HG03432 (cell line): ENCODE measurements around the gene TEX19.
"Not testable (repeated sequence)": the region's sequence is repeated elsewhere in the genome, so short reads cannot be mapped to it uniquely, and the experiment has no call there.

ENCODE experiments used
- ATAC-seq: cut with Tn5 transposase; IDR thresholded peaks from one replicate; pipeline ENCODE4 v1.9.1; 2021; ENCODE audit warnings: mild to moderate bottlenecking, moderate library complexity; ENCODE audit not compliant: unreplicated experiment

TEX19 gene

DNA sequence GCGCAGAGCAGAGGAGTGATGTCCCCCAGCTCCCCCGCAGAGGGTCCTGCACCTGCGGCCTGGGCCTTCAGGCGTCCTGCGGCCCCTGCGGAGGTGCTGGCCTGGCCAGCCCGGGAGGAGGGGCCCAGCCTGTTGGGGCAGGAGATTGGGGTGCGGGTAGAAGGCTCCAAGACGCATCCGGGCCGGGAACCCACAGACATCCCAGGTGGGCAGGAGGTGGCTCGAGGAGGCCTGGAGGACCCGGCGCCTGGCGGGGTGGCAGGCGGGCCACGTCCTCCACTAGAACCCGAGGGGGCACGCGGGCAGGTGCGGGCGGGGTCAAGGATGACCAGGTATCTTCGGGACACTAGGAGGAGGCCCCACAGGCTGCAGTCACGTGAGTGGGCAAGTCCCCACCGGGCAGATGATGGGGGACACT, 24.8 kb upstream of the TEX19 start:
- ATAC-seq = no peak

DNA sequence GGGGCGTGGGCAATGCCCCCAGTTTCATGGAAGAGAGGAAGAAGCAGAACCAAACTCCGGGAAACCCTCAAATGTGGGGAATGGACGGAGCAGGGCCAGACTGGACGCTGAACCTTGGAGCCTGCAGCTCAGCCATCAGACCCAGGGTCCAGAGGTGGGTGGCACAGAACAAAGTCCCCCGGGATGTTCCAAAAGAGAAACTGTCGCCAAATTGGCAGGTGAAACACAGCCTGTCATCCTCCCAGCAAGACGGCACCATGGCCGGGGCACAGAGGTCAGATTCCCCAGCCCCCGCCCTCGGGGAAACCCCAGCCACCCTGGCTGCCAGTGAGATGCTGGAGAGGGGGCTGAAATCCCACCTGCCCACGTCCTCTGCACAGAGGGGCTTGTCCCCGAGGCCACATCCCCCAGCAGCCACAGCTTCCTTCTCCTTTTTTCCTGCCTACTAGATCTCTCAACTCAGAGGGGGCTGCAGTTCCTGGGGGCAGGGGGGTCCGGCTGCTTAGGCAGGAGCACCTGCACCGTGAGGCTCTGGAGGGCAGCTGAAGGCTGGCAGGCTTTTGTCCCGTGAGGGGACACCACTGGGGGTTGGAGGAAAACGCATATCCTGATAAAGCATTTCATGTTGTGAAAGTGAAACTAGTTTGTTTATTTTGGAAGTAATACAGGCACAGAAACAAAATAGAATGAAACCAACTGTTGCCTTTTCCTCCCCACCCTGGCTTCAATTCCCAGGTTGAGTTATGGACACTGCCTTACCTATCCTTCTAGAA, 24.2 kb upstream of the TEX19 start:
- no peak for ATAC-seq

DNA sequence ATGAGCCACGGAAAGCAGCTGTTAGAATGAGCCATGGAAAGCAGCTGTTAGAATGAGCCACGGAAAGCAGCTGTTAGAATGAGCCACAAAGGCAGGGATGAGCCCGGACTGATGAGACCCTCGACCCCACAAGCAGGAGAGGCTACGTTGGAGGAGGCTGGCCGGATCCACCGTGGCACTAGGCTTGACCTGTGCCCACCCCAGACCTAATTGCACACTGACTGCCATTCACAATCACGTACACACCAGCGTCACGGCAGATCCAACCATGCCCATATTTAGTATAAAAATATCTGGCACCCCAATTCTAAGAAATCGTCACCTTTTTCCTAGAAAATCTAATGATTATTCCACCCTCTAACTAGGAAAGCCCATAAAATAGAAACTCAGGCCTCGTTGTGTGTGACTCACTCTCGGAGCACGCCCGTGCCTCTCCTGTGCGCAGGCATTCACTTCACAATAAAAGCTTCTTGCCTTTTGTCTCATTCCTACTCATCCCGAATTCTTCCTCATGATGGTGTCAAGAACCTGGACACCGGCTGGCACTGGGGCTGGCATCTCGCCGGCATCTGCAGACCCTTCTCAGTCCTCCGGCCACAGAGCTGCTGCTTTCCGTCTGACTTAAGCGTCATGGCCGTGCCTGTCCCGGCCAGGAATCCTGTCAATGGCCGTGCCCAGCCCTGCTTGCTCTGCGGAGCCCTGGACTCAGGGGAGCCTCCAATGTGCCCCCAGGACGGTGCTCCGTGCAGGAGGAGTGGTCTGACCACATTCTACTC, 20.0 kb upstream of the TEX19 start:
- ATAC-seq = no peak

DNA sequence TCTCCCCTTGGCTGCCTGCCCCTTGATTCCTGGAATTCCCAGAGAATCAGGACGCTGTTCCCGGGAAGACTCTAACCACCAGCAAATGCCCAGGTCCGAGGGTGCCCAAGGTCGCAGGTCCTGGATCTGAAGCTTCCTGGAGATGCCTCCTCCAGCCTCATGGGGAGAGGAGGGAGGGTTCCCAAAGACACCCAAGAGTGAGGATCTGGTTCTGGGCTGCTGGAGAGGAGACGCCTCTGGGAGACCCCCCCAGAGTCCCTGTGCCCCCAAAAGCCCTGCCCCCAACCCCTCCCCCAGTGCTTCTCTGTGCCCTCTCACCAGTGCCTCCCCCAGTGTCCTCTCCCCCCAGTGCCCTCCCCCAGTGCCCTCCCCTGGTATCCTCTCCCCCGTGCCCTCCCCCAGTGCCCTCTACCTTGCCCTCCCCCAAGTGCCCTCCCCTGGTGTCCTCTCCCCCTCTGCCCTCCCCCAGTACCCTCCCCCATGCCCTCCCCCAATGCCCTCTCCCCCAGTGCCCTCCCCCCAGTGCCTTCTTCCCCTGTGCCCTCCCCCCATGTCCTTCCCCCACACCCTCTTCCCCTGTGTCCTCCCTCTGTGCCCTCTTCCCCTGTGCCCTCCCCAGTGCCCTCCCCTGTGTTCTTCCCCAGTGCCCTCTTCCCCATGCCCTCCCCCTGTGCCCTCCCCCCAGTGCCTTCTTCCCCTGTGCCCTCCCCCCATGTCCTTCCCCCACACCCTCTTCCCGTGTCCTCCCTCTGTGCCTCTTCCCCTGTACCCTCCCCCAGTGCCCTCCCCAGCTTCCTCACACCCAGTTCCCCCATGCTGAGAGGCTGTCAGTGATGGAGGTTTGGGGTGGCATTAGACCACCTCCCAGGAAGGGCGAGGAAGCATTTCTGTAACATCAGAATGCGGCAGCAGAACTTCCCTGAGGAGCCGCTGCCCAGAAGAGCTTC, 19.1 kb upstream of the TEX19 start:
- no peak for ATAC-seq

DNA sequence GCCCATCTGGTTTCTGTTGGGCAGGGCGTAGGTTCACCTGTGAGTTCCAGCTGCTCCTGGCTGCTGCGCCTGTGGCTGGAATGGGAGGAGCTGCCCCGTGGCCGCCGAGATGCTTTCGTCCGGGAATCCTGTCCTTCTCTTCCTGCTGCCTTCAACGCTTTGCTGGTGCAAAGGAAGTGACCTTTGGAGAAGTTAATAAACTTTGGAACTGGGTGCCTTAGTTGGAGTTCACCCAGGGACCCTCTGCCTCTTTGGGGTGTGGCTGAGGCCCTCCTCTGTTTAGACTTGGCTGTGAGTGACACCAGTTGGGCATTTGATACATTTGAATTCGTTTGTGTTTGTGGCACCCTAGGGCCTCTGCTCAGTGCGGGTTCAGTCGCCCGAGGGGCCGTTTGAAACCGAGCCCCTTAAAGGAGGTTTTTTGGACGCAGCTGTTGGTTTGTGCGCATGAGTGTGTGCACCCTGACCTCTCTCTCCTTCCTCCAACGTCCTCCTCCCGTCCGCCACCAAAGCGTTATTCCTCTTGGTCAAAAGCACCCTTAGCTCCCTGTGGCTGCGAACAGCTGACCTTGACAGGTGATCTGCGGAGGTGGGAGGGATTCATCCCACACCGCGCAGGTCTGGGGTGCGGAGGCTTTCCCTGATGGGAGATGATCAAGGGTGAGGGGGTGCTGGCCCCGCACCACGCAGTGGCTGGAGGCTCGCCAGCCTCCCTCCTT, 16.5 kb upstream of the TEX19 start:
- ATAC-seq = no peak

DNA sequence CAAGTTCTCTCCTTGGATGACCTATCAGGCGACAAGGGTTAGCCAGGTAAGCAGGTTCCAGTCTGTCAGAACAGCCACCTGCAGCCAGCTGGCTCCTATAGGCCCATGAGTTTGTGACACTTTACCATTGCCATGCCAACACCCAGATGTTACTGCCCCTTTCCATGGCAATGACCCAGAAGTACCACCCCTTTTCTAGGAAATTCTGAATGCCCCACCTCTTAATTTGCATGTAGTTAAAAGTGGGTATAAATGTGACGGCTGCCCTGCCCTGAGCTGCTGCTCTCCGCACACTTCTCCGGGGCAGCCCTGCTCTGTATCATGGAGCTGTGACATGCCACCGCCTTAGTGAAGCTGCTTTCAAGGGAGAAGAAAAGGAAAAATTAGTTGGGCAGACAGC, 15.5 kb upstream of the TEX19 start:
- ATAC-seq = no peak

DNA sequence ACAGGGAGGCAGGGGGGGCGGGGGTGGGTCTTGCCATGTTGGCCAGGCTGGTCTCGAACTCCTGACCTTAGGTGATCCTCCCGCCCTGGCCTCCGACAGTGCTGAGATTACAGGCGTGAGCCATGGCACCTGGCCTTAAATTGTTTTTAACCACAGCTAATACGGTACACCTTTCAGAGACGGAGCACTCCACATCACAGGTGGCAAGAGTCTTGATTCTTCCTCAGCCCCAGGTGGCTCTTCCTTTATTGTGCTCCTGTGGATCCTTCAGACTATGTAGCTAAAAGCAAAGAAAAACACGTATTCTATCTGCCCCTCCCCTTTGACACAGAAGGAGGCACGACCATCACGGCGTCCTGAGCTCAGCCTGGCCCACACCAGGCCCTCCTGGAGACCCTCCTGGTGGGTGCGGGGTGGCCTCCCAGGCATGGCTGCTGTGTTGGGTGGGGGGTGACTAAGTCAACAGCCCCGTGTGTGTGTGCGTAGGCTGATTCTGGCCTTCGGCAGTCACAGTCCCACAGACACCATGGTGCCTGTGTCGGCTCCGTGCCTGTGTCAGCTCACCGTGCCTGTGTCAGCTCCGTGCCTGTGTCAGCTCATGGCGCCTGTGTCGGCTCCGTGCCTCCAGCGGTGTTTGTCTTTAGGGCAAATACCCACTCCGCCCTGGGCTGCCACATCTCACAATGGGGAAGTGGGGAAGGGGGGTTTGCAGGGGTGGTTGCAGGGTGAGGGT, 14.7 kb upstream of the TEX19 start:
- ATAC-seq = no peak

DNA sequence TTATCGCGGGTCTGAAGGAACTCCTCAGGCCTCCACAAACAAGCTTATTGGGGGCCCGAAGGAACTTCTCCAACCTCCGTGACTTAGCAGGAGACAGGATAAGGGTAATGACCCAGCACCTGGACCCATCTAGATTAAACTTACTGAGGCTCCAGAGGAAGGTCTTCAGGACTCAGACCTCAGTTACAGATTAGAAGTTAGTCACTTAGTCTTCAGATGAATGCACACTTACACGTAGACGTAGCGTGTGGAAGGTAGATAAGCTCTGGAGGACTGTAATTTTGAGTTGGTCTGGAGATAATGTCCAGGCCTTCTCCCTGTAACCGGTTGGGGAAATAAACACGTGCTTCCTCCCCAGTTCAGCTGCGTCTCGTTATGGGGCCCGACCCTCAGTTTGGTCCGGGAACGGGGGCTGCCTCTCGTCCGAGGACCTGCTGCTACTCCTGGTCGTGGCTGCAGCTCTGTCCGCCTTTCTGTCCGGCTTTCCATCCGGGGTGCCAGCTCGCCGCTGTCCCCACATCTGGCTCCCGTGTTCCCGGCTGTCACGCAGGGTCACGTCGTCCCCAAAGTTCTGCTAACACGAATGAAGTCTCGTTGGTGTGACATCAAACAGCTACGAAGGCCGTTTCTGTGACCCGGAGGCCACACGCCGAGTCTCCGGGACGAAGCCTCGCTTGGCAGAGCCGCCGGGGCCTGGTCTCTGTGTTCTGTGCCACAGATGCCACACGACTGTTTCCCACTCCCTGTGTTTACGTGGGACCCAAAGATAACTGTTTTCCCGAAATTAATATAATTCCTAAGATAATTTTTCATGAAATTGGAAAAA, 13.7 kb upstream of the TEX19 start:
- ATAC-seq = no peak

DNA sequence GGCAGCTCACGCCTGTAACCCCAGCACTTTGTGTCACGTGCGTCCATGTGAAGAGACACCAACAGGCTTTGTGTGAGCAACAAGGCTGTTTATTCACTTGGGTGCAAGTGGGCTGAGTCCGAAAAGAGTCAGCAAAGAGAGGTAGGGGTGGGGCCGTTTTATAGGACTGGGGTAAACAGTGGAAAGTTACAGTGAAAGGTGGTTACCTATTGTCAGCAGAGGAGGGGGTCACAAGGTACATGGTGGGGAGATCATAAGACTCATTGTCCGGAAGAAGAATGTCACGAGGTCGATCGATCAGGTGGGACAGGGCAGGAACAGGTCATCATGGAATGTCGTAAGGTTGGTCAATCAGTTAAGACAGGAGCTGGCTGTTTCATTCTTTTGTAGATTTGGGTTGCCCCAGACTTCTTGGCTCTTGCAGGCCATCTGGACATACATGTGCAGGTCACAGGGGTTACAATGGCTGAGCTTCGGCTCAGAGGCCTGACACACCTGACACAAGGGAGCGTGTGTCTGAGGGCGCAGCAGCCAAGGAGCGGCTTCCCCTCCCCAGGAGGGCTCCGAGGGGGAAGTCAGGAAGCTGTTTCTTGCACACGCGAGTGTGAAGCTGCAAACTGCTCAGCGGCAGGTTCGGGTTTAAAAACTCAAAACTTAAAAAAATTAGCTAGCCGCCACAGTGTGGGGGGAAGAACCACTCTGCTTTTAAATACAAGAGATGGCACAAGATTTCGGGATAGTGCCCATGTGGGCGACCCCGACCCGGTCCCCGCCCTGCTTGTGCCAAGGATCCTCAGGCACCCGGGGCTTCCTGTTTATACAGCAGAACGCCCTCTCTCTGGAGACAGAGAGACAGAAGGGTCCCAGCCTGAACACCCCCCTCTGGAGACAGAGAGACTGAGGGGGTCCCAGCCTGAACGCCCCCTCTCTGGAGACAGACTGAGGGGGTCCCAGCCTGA, 12.4 kb upstream of the TEX19 start:
- no peak for ATAC-seq

DNA sequence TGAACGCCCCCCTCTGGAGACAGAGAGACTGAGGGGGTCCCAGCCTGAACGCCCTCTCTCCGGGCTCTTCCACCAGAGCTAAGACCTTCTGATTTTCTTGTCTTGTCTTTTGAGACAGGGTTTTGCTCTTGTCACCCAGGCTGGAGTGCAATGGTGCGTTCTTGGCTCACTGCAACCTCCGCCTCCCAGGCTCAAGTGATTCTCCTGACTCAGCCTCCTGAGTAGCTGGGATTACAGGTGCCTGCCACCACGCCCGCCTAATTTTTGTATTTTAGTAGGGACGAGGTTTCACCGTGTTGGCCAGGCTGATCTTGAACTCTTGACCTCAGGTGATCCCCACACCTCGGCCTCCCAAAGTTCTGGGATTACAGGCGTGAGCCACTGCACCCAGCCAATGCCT, 11.1 kb upstream of the TEX19 start:
- not testable (repeated sequence) for ATAC-seq

DNA sequence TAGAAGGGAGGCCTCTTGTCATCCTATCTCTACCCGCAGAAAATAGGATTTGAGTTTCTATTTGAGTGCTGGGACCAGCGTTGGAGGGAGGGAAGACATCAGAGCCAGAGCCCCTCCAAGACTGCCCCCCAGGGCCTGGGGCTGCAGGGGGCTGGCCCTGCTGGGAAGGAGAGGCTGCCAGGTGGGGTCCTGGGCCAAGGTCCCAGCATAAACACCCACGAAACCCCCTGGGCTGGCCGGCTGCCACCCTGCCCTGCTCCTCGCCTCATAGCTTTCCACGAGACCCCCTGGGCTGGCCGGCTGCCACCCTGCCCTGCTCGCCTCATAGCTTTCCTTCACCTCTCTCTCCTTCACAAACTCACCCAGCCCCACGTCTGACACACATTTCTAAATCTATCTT, 10.6 kb upstream of the TEX19 start:
- ATAC-seq = no peak

DNA sequence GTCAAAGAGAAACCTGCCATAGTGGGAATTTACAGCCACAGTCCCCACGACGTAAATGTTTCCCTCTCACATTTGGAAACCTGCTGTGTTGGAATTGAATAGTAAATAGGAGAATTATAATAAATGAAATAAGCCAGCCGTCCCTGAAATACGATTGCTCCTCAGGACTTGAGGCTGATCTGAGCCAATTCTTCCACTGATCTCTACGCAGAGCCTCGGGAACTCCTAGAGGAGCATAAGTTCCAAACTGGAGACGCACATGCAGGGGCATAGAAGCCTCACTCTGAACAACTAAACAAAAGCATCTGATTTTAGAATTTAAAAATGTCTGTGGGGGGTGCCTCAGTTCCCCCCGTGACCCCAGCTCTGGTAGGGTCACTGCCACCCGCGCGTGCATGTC, 10.2 kb upstream of the TEX19 start:
- ATAC-seq = no peak

DNA sequence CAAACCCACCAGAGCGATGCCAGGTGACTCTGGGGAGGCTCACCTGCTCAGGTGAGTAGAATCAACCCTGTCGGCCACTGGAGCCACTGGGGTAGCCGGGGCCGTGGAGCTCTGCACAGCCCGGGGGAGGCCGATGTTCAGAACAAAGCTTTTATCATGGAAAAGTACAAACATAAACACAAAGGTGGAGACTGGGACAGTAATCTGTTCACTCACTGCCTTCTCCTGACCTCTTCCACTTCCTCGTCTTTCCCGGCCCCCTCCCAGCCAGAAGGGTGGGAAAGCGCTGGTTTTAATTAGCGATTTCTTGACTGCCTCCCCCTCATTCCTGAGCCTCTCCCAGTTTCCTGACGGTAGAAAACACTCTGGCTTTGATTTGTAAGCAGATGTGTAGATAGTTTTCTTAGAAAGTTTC, 9.8 kb upstream of the TEX19 start:
- no peak for ATAC-seq

DNA sequence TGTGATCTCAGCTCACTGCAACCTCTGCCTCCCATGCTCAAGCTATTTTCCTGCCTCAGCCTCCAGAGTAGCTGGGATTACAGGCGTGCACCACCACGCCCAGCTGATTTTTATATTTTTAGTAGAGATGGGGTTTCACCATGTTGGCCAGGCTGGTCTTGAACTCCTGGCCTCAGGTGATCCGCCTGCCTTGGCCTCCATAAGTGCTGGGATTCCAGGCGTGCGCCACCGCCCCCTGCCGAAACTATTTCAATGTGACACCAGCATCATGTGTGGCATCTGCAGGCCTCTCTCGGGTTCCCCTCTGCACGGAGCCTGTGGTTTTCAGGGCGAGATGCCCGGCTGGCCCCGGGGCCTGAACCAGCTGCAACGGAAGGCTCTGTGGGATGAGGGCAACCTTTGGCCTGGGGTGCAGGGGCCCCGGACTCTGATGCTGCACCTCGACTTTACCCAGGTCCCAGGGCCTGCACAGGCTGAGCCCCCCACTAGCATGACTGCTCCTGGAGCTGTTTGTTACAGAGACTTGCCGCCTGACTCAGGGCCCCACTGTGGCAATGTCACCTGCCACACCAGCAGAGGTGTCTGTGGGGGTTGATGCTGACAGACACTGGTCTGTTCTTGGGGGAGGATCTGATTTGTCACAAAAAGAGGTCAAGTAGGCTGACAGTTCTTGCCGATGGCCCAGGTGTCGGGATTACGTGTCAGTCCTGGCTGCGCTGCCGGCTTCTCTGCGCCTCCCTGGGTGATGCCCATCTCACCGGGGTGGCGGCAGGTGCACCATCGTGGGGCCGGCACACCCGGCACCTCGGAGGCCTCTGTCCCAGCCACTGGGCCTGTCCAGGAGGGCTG, 8.6 kb upstream of the TEX19 start:
- no peak for ATAC-seq

DNA sequence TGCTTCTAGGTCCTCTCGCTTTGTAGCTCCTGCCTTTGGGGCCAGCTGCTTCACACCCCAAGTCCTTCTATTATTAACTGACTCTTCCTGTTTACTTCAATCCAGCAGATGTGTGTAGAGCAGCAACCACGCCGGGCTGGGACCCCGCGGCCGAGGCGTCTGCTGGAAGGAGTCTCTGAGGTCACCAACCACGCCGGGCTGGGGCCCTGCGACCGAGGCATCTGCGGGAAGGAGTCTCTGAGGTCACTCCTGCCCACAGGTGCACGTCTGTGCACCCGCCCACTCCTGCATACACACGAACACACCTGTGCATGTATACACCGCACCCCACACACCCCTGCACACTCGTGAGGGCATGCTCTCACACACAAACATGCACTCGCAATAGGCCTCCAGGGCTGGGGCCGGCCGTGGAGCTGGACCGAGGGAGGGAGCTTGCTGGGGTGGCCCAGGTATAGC, 7.8 kb upstream of the TEX19 start:
- no peak for ATAC-seq

DNA sequence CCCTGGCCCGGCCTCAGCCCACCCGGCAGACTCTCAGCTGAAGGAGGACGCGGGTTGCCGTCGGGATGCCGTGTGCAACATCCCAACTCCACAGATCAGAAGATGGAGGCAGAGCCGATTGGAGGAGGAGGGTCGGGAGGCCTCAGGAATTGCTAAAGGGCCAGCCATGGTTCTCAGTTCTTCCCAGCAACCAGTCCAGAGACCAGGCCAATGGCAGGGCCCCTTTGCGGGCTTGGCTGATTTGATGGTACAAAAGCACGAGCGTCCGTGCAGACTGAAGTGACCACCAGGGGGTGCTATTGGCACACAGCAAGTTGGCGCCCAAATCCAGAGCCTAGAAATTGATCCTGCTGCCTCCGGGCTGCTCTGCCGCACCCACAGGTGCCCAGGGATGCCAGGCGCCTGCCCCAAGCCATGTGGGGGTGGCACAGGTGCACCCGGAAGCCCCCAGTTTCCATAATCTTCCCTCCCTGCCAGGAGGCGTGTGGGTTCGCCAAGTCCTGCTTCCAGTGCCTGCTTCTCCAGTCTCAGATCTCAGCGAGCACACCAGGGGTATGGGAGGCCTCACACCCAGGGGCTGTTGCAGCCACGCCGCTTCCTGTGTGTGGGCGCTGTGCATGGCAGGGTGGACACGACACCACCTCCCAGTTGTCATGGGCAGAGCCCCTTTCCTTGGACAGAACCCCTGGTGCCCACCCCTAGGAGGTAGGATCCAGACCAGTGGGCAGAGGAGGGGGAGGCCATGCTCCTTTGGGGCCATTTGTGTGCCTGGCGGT, 7.1 kb upstream of the TEX19 start:
- ATAC-seq = peak; percentile 44
